Measurements from ENCODE around the gene TRABD2A.

GRCh38 chr2:84832772-84833461 is 48.0 kb downstream of the TRABD2A start:
- TF ChIP-seq CTCF (conservative IDR thresholded peaks at IDR 0.05; ENCODE audit: low read length) (no peak), EZH2phosphoT487 (IDR thresholded peaks at IDR 0.05; ENCODE audit: borderline replicate concordance, low read depth, low read length) (no peak)
